ENCODE data around the gene MUC5AC.

DNA sequence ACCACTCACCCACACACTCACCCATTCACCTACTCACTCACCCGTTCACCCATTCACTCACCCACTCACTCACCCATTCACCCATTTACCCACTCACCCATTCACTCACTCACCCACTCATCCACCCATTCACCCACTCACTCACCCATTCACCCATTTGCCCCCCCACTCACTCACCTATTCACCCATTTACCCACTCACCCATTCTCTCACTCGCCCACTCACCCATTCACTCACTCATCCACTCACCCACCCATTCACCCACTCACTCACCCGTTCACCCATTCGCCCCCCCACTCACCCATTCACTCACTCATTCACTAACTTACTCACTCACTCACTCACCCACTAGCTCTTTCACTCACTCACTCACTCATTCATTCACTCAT lies 15.0 kb downstream of the MUC5AC start:
- TF ChIP-seq, protein P1, sequence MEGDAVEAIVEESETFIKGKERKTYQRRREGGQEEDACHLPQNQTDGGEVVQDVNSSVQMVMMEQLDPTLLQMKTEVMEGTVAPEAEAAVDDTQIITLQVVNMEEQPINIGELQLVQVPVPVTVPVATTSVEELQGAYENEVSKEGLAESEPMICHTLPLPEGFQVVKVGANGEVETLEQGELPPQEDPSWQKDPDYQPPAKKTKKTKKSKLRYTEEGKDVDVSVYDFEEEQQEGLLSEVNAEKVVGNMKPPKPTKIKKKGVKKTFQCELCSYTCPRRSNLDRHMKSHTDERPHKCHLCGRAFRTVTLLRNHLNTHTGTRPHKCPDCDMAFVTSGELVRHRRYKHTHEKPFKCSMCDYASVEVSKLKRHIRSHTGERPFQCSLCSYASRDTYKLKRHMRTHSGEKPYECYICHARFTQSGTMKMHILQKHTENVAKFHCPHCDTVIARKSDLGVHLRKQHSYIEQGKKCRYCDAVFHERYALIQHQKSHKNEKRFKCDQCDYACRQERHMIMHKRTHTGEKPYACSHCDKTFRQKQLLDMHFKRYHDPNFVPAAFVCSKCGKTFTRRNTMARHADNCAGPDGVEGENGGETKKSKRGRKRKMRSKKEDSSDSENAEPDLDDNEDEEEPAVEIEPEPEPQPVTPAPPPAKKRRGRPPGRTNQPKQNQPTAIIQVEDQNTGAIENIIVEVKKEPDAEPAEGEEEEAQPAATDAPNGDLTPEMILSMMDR (optimal IDR thresholded peaks at IDR 0.05 in 1 of 3, IDR thresholded peaks at IDR 0.05 in 1 of 3, conservative IDR thresholded peaks at IDR 0.05 in 1 of 3; ENCODE audit: extremely low read depth in 1 of 3, insufficient read depth in 2 of 3, low read length in 3 of 3) = no peak
- TF ChIP-seq EZH2 (IDR thresholded peaks at IDR 0.05; ENCODE audit: low read length) = no peak
